ENCODE results near the gene ASPDH.

GRCh38 chr19:50512112-50512998 is 1.4 kb downstream of the ASPDH start:
- TF ChIP-seq REST (IDR thresholded peaks at IDR 0.05; ENCODE audit: insufficient read depth in 1 of 2, low read depth in 2 of 2, low read length in 2 of 2) (no peak), FOXP2 (optimal IDR thresholded peaks at IDR 0.05; ENCODE audit: borderline replicate concordance, extremely low read depth, extremely low read length, insufficient read depth) (no peak)
